Mammary epithelial cell (primary cell): ENCODE results near the gene HMGXB4.

Experiments
- EZH2 ChIP-seq: IDR thresholded peaks from 2 replicates; pipeline ENCODE4 v1.6.1; 2012; ENCODE audit warnings: low read length, inconsistent platforms, borderline replicate concordance
- TF ChIP-seq, protein P1 (sequence below), 2 donors: IDR thresholded peaks in 1 of 2; conservative IDR thresholded peaks in 1 of 2; 2 replicates each; pipeline ENCODE4 v1.5.1; 2011 to 2012; ENCODE audit warnings: inconsistent platforms in 2 of 2, low read length in 2 of 2, mild to moderate bottlenecking in 2 of 2, control low read depth in 1 of 2, low read depth in 1 of 2; ENCODE audit not compliant: insufficient read depth in 1 of 2; ENCODE audit errors: extremely low read depth in 1 of 2

DNA sequence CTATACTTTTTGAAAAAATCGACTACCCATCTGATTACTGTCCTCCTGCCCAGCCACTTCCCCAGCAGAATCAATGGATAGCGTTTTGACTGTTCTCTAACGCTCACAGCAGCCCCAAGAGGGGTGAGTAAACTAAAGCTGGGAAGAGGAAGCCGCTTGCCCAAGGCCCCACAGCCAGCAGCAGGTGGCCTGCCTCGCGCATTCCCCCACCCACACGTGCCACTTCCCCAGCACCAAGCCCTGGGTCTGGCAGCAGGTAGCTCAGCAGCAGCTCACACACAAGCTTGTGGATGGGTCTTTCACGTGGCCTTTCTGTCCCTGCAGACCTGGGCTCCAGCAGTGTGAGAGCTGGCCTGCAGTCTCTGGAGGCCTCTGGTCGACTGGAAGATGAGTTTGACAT lies 76.7 kb downstream of the HMGXB4 start:
- TF ChIP-seq, protein P1, sequence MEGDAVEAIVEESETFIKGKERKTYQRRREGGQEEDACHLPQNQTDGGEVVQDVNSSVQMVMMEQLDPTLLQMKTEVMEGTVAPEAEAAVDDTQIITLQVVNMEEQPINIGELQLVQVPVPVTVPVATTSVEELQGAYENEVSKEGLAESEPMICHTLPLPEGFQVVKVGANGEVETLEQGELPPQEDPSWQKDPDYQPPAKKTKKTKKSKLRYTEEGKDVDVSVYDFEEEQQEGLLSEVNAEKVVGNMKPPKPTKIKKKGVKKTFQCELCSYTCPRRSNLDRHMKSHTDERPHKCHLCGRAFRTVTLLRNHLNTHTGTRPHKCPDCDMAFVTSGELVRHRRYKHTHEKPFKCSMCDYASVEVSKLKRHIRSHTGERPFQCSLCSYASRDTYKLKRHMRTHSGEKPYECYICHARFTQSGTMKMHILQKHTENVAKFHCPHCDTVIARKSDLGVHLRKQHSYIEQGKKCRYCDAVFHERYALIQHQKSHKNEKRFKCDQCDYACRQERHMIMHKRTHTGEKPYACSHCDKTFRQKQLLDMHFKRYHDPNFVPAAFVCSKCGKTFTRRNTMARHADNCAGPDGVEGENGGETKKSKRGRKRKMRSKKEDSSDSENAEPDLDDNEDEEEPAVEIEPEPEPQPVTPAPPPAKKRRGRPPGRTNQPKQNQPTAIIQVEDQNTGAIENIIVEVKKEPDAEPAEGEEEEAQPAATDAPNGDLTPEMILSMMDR (conservative IDR thresholded peaks at IDR 0.05 in 1 of 2, IDR thresholded peaks at IDR 0.05 in 1 of 2; ENCODE audit: extremely low read depth in 1 of 2, insufficient read depth in 1 of 2, low read depth in 1 of 2, low read length in 2 of 2) = no peak
- no peak for TF ChIP-seq EZH2
